Measurements from ENCODE around the gene SIGMAR1. TPM values are rescaled to one million over a fixed set of nuclear protein-coding genes. Genes with fewer than 3 reads are reported as not detected.
A peak's percentile ranks its signal among the peaks of the same experiment; 100 is the strongest.

Gene SIGMAR1
- total RNA-seq, 3 donors from 2014 or later (not counting 1 experiment from before 2014, with no cell fraction given) = 22.1 to 29.8 (median 23.0) TPM

GRCh38 chr9:34589636-34590380, 47.8 kb downstream of the SIGMAR1 start, which contains the start of gene CNTFR:
Gene CNTFR, minus strand, starts transcription at chr9:34589724. Its CDS starts 20,743 bp downstream, at chr9:34568981.
- no peaks in the 10 kb centered on the region for H3K36me3 Mint-ChIP-seq
- DNase-seq (peak in 1 of 2 donors; percentile 31), ATAC-seq (peak in 1 of 3 donors; percentile 27)
- Histone ChIP-seq H3K9me3 (ENCODE audit: control insufficient read depth, insufficient read depth, low read length) (no peaks in the 10 kb centered on the region), H3K4me3 (ENCODE audit: low read length) (no peak within 1 kb of the TSS), H3K4me1 (ENCODE audit: control insufficient read depth, insufficient read depth, low read length) (peaks cover 28% of the 10 kb centered on the region), H3K27ac (ENCODE audit: low read length) (no peak within 1 kb of the TSS), H3K27me3 (ENCODE audit: control insufficient read depth, insufficient read depth, low read length) (peaks cover 39% of the 10 kb centered on the region), H3K36me3 (ENCODE audit: control insufficient read depth, insufficient read depth, low read length) (no peaks in the 10 kb centered on the region)
- no peaks in the 10 kb centered on the region for H3K9me3 Mint-ChIP-seq
- peaks cover 9 to 47% of the 10 kb centered on the region in 2 donors for H3K4me1 Mint-ChIP-seq
- H3K27me3 Mint-ChIP-seq (ENCODE audit: low read depth in 2 of 2) = peaks cover 61 to 69% of the 10 kb centered on the region in 2 donors
- intact Hi-C loops (cut with micrococcal nuclease) = loop anchor here (5.0 kb wide), 1 partner anchor 153 kb away; no protein-coding TSS in a partner anchor
- H3K27ac Mint-ChIP-seq = peak within 1 kb of the TSS in 1 of 2 donors; percentile 31
- WGBS (ENCODE audit: insufficient coverage) = under 1% methylated on average over 104 of the region's 104 CpGs
- TF ChIP-seq CTCF (IDR thresholded peaks at IDR 0.05) = no peak
- H3K4me3 Mint-ChIP-seq = peak within 1 kb of the TSS; percentile 55

GRCh38 chr9:34588671-34589635, 48.6 kb downstream of the SIGMAR1 start:
- H3K27ac Mint-ChIP-seq = no peak overlapping the region
- peaks cover 9 to 47% of the 10 kb centered on the region in 2 donors for H3K4me1 Mint-ChIP-seq
- intact Hi-C loops (cut with micrococcal nuclease) = no loop called here
- no peaks in the 10 kb centered on the region for H3K36me3 ChIP-seq (ENCODE audit: control insufficient read depth, insufficient read depth, low read length)
- WGBS (ENCODE audit: insufficient coverage) = 4% methylated on average over 86 of the region's 86 CpGs
- H3K36me3 Mint-ChIP-seq = no peaks in the 10 kb centered on the region
- DNase-seq = no peak
- peaks cover 68 to 69% of the 10 kb centered on the region in 2 donors for H3K27me3 Mint-ChIP-seq (ENCODE audit: low read depth in 2 of 2)
- H3K27ac ChIP-seq (ENCODE audit: low read length) = no peak overlapping the region
- no peak for ATAC-seq
- TF ChIP-seq CTCF (IDR thresholded peaks at IDR 0.05) = no peak
- no peaks in the 10 kb centered on the region for H3K9me3 ChIP-seq (ENCODE audit: control insufficient read depth, insufficient read depth, low read length)
- H3K4me3 Mint-ChIP-seq = peak overlapping the region; percentile 17
- H3K9me3 Mint-ChIP-seq = no peaks in the 10 kb centered on the region
- H3K4me1 ChIP-seq (ENCODE audit: control insufficient read depth, insufficient read depth, low read length) = peaks cover 28% of the 10 kb centered on the region
- no peak overlapping the region for H3K4me3 ChIP-seq (ENCODE audit: low read length)
- peaks cover 38% of the 10 kb centered on the region for H3K27me3 ChIP-seq (ENCODE audit: control insufficient read depth, insufficient read depth, low read length)

- intact Hi-C loops (cut with micrococcal nuclease) = no loop called here
- H3K9me3 ChIP-seq (ENCODE audit: control insufficient read depth, insufficient read depth, low read length) = no peaks in the 10 kb centered on the region
- 41% methylated on average over 2 of the region's 2 CpGs for WGBS (ENCODE audit: insufficient coverage)
- H3K4me3 ChIP-seq (ENCODE audit: low read length) = no peak overlapping the region
- H3K4me1 Mint-ChIP-seq = peaks cover 9 to 35% of the 10 kb centered on the region in 2 donors
- H3K27me3 Mint-ChIP-seq (ENCODE audit: low read depth in 2 of 2) = peaks cover 60 to 62% of the 10 kb centered on the region in 2 donors
- no peak overlapping the region for H3K27ac ChIP-seq (ENCODE audit: low read length)
- no peak for ATAC-seq
- H3K27ac Mint-ChIP-seq = no peak overlapping the region
- no peaks in the 10 kb centered on the region for H3K36me3 ChIP-seq (ENCODE audit: control insufficient read depth, insufficient read depth, low read length)
- H3K4me3 Mint-ChIP-seq = peak overlapping the region; percentile 21
- no peak for DNase-seq
- H3K27me3 ChIP-seq (ENCODE audit: control insufficient read depth, insufficient read depth, low read length) = peaks cover 25% of the 10 kb centered on the region
- no peaks in the 10 kb centered on the region for H3K9me3 Mint-ChIP-seq
- H3K4me1 ChIP-seq (ENCODE audit: control insufficient read depth, insufficient read depth, low read length) = peaks cover 26% of the 10 kb centered on the region
- H3K36me3 Mint-ChIP-seq = no peaks in the 10 kb centered on the region
- no peak for TF ChIP-seq CTCF (IDR thresholded peaks at IDR 0.05)
Observed at GRCh38 chr9:34587271-34587670, 50.3 kb downstream of the SIGMAR1 start.

Data from natural killer cell (primary cell).